Activated CD8-positive, alpha-beta memory T cell treated with anti-CD3 and anti-CD28 coated beads for 4 hours (primary cell): ENCODE measurements around the gene CAPZA2.
"Not testable (repeated sequence)": the region's sequence is repeated elsewhere in the genome, so short reads cannot be mapped to it uniquely, and the experiment has no call there.

Experiments
- DNase-seq, 2 donors: peaks; one replicate each; pipeline ENCODE4 v3.0.0-alpha.2; 2020; ENCODE audit warnings: low read depth in 2 of 2

Gene CAPZA2

DNA sequence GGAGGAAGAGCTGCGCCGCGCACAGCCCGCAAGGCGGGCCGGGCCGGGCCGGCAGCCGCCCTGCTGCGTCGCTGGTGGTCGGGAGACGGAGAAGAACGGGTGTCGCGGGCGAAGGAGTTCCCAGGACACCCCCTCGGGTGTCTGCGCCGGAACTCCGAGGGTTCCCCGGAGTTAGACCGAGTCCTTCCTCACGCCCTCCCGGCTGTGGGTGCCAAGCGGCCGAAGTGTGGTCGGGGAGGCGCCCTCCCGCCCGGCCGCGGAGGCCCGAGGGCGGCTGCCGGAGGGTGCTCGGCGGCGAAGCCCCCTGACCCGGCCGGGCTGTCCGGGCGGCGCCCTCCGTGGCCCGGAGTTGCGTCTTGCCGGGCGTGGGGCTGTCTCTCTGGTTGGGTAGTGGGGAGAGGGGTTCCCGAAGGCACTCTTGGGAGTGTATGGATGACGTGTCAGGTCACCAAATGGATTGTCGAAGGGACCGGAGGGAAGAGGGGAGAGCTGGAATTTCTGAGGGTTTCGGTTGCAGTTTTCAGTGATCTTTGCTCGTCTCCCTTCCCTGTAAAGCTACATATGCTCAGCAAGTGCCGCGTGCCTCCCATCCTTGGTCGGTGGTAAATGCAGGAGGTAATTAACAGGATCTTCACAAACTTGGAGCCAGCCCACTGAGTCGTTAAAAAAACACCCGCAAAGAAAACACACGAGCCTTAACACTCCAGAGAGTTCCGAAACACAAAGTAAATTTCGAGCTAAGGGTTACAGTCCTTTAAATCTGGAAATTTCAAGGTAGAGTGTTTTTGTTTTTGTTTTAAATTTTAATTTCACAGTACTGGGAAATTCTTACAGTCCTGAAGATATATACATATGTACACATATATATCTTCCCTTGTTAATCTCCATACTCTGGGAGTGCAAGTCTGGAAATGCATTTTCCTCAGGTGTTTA, 91.8 kb downstream of the CAPZA2 start:
- peak; percentile 4 for DNase-seq

- no peak for DNase-seq
These were observed 93.0 kb downstream of the CAPZA2 start for GRCh38 chr7:116955340-116955739.

GRCh38 chr7:116955801-116956476, 93.6 kb downstream of the CAPZA2 start:
- DNase-seq = no peak

GRCh38 chr7:116956477-116956804, 94.1 kb downstream of the CAPZA2 start:
- no peak for DNase-seq

DNA sequence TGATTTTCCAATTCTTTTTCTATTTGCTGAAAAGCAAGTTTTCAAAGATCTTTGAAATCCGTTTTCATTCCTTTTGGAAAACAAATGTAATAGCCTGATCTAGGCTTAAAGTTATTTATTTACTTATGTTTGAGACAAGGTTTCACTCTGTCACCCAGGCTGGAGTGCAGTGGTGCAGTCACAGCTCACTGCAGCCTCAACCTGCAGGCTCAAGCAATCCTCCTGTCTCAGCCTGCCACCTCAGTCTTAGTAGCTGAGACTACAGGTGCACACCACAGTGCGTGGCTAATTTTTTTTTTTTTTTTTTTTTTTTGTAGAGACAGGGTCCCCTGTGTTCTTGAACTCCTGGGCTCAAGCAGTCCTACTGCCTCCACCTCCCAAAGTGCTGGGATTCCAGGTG, 95.5 kb downstream of the CAPZA2 start:
- no peak for DNase-seq

DNA sequence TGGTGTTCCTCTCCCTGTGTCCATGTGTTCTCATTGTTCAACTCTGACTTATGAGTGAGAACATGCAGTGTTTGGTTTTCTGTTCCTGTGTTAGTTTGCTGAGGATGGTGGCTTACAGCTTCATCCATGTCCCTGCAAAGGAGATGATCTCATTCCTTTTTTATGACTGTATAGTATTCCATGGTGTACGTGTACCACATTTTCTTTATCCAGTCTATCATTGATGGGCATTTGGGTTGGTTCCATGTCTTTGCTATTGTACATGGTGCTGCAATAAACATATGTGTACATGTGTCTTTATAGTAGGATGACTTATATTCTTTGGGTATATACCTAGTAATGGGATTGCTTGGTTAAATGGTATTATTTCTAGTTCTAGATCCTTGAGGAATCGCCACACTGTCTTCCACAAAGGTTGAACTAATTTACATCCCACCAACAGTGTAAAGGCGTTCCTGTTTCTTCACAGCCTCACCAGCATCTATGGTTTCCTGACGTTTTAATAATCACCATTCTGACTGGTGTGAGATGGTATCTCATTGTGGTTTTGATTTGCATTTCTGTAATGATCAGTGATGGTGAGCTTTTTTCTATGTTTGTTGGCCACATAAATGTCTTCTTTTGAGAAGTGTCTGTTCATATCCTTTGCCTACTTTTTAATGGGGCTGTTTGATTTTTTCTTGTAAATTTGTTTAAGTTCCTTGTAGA, 99.7 kb downstream of the CAPZA2 start:
- DNase-seq = not testable (repeated sequence)

- DNase-seq = no peak
These were observed 100.8 kb downstream of the CAPZA2 start for GRCh38 chr7:116963234-116963633.

- DNase-seq = no peak
These were observed 104.2 kb downstream of the CAPZA2 start for GRCh38 chr7:116966601-116967000.

DNA sequence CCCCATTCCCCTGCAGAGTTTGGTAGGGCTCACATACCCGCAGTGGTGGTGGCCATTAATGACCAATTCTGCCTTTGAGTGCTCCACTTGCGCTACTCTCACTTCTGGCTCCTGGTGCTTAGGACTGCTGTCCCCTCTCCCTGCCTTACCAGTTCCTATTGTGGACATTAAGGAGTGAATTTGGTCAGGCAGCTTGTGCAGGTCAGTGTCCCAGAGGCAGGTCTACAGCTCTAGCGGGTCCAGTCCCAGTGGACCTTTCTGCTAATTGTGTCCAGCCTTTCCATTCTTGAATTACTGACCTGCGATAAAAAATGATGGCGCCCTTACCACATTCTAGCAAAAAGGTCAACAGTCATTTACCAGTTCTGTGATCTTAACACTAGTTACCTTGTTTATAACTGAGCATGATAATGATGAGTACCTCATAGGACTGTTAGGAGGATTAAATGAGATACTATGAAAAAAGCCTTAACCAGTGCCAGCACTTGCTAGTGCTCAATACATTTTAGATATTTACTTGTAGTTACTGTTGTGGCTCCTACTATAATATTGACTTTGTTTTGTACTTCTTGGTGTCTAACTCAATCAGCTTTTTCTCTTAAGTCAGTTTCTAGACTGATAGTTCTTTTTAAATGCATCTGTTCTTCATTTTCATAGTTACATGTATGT, 105.0 kb downstream of the CAPZA2 start:
- DNase-seq = no peak

GRCh38 chr7:116967983-116968382, 105.6 kb downstream of the CAPZA2 start:
- no peak for DNase-seq

DNA sequence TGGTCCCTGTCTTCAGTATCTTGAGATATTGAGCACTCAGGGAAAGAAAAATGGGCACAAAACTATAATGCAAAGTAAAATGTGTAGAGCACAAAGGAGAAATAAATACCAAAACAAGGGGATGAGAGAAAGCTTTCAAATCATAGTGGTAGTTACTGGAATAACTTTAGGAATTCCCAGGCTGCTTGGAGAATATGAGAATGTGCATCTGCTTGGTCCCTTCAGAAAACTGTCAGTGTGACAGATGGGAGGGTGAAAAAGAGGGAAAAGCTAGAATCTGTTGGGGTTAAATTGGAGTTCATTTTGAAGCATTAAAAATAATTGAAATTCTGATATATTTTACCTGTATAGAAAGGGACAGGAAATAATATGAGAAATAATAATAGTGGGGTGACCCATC, 106.2 kb downstream of the CAPZA2 start:
- no peak for DNase-seq

GRCh38 chr7:116969371-116969902, 107.0 kb downstream of the CAPZA2 start:
- no peak for DNase-seq

GRCh38 chr7:116970238-116970910, 108.0 kb downstream of the CAPZA2 start:
- DNase-seq = no peak

DNA sequence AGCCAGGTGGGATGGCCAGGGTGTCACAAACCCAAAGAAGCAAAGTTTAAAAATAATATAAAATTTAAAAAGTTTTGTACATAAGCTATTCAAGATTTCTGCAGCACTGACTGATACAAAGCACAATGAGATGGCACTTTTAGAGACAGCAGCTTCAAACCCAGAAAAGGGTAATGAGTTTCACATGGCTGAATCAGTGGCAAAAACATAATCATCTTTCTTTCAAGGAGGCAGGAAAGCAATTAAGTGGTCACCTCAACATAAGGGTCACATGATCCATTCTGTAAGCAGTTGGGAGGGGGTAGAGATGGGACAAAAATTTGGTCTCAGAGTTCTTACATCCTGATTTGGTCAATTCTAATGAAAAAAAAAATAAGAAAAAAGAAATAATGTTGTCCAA, 108.8 kb downstream of the CAPZA2 start:
- DNase-seq = not testable (repeated sequence)
